Measurements from ENCODE around the gene TRPM5.

TRPM5 gene

GRCh38 chr11:2468363-2469235, 24.3 kb upstream of the TRPM5 start:
- DNase-seq: no peak

- DNase-seq: no peak
Measured at GRCh38 chr11:2467695-2468055, 23.4 kb upstream of the TRPM5 start.

- peak; percentile 66 for DNase-seq
Measured at GRCh38 chr11:2466869-2467694, 22.8 kb upstream of the TRPM5 start.

GRCh38 chr11:2466069-2466801, 21.9 kb upstream of the TRPM5 start:
- no peak for DNase-seq

- DNase-seq: no peak
Measured at GRCh38 chr11:2465202-2466068, 21.1 kb upstream of the TRPM5 start.

GRCh38 chr11:2464451-2465165, 20.3 kb upstream of the TRPM5 start:
- no peak for DNase-seq

GRCh38 chr11:2463766-2464277, 19.5 kb upstream of the TRPM5 start:
- DNase-seq: no peak

- no peak for DNase-seq
Measured at GRCh38 chr11:2462986-2463765, 18.9 kb upstream of the TRPM5 start.

- DNase-seq: no peak
Measured at GRCh38 chr11:2462543-2462985, 18.2 kb upstream of the TRPM5 start.

GRCh38 chr11:2461956-2462542, 17.7 kb upstream of the TRPM5 start:
- no peak for DNase-seq

GRCh38 chr11:2461253-2461955, 17.1 kb upstream of the TRPM5 start:
- DNase-seq: no peak

- no peak for DNase-seq
Measured at GRCh38 chr11:2460540-2461252, 16.4 kb upstream of the TRPM5 start.

- no peak for DNase-seq
Measured at GRCh38 chr11:2459796-2460531, 15.7 kb upstream of the TRPM5 start.

GRCh38 chr11:2459016-2459725, 14.9 kb upstream of the TRPM5 start:
- DNase-seq: no peak

- DNase-seq: no peak
Measured at GRCh38 chr11:2458321-2458720, 14.0 kb upstream of the TRPM5 start.

- no peak for DNase-seq
Measured at GRCh38 chr11:2453436-2453835, 9.1 kb upstream of the TRPM5 start.

GRCh38 chr11:2452321-2453012, 8.2 kb upstream of the TRPM5 start:
- no peak for DNase-seq

Measured in CD4-positive, alpha-beta T cell treated with Interleukin-21 for 1 hour (primary cell).